NT2/D1 (cell line): ENCODE measurements around the gene DDX47.
"Not testable (repeated sequence)": the region's sequence is repeated elsewhere in the genome, so short reads cannot be mapped to it uniquely, and the experiment has no call there.

ENCODE experiments used
- DNase-seq: peaks from one replicate; pipeline ENCODE4 v3.0.0-alpha.2; 2011; ENCODE audit warnings: low read depth, low spot score
- H3K27me3 ChIP-seq: 2 replicates; pipeline ENCODE4 v1.6.0; 2011; ENCODE audit warnings: mild to moderate bottlenecking; ENCODE audit not compliant: insufficient read length, insufficient read depth
- H3K36me3 ChIP-seq: 2 replicates; pipeline ENCODE4 v1.6.1; 2011; ENCODE audit warnings: mild to moderate bottlenecking, low read length, mixed read lengths; ENCODE audit not compliant: insufficient read depth, insufficient read length
- H3K4me1 ChIP-seq: 2 replicates; pipeline ENCODE4 v1.5.1; 2011; ENCODE audit not compliant: insufficient read depth, insufficient read length
- H3K4me3 ChIP-seq: 2 replicates; pipeline ENCODE4 v1.5.1; 2011; ENCODE audit warnings: low read depth; ENCODE audit not compliant: insufficient read length
- H3K9ac ChIP-seq: 2 replicates; pipeline ENCODE4 v1.6.0; 2011; ENCODE audit warnings: low read depth; ENCODE audit not compliant: insufficient read length
- H3K9me3 ChIP-seq: 2 replicates; pipeline ENCODE4 v1.5.1; 2011; ENCODE audit warnings: mild to moderate bottlenecking, low read length; ENCODE audit not compliant: insufficient read depth
- SUZ12 ChIP-seq: IDR thresholded peaks from 2 replicates; pipeline ENCODE4 v1.6.1; 2011; ENCODE audit not compliant: insufficient read length, insufficient read depth; ENCODE audit errors: extremely low read depth
- YY1 ChIP-seq: IDR thresholded peaks from 2 replicates; pipeline ENCODE4 v1.6.1; 2011; ENCODE audit not compliant: insufficient read length, insufficient read depth
- ZNF274 ChIP-seq: IDR thresholded peaks from 2 replicates; pipeline ENCODE4 v1.6.1; 2011; ENCODE audit warnings: mild to moderate bottlenecking, low read depth, low read length

DDX47 gene

DNA sequence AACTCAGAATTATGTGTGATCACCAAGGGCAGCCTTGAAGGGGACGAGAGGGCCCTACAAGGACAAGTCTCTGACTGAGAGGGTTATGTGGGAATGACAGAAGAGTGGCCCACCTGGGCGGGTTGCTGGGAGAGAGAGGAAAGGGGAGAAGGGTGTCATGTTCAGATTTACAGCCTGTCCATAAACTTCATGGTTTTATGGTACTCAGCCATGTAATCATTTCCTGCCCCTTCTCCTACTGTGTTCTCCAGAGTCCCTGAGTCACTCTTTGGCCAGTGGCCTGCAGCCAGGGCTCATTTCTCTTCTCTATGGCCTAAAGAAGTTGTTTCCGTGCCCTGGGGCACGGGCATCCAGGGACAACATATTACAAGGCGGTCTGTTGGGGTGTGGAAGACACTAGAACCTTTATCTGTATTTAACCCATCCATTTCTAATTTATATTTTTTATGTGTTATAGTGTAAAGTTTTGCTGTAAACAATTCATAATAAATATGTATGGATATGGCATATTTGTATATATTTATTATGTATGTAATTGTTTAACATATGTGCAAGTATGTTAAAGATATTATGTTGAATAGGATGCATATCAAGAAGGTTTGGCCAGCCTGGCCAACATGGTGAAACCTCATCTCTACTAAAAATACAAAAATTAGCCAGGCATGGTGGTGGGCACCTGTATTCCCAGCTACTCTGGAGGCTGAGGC, 26.9 kb downstream of the DDX47 start:
- Histone ChIP-seq H3K9ac (no peak overlapping the region), H3K4me3 (no peak overlapping the region), H3K4me1 (peaks cover 7% of the 10 kb centered on the region), H3K27me3 (no peaks in the 10 kb centered on the region), H3K36me3 (peaks cover 61% of the 10 kb centered on the region), H3K9me3 (no peaks in the 10 kb centered on the region)
- TF ChIP-seq YY1 (no peak), ZNF274 (no peak), SUZ12 (no peak)
- no peak for DNase-seq

DNA sequence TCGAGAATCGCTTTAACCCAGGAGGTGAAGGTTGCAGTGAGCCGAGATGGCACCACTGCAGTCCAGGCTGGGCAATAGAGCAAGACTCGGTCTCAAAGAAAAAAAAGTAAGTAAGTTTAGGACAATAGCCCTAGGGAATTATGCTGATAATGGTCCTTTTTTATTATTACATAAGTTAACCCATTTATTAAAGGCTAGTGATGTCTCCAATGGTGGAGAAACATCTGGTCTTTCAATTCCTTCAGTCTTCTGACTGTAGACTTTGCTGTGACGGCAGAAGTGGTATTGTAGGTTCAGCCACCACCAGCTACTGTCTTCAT, 27.4 kb downstream of the DDX47 start:
- Histone ChIP-seq H3K9me3 (no peaks in the 10 kb centered on the region), H3K4me1 (peaks cover 7% of the 10 kb centered on the region), H3K27me3 (no peaks in the 10 kb centered on the region), H3K36me3 (peaks cover 57% of the 10 kb centered on the region), H3K4me3 (no peak overlapping the region), H3K9ac (no peak overlapping the region)
- no peak for TF ChIP-seq ZNF274
- TF ChIP-seq YY1, result no peak
- no peak for TF ChIP-seq SUZ12
- DNase-seq, result no peak

DNA sequence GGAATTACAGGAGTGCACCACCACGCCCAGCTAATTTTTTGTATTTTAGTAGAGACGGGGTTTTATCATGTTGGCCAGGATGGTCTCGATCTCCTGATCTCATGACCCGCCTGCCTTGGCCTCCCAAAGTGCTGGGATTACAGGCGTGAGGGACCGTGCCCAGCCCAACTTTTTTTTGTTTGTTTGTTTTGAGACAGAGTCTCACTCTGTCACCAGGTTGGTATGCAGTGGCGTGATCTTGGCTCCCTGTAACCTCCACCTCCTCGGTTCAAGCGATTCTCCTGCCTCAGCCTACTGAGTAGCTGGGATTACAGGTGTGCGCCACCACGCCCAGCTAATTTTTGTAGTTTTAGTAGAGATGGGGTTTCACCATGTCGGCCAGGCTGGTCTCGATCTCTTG, 28.3 kb downstream of the DDX47 start:
- not testable (repeated sequence) for H3K9me3 ChIP-seq, DNase-seq, H3K27me3 ChIP-seq, H3K4me3 ChIP-seq, H3K9ac ChIP-seq, H3K4me1 ChIP-seq
- peaks cover 54% of the 10 kb centered on the region for H3K36me3 ChIP-seq

DNA sequence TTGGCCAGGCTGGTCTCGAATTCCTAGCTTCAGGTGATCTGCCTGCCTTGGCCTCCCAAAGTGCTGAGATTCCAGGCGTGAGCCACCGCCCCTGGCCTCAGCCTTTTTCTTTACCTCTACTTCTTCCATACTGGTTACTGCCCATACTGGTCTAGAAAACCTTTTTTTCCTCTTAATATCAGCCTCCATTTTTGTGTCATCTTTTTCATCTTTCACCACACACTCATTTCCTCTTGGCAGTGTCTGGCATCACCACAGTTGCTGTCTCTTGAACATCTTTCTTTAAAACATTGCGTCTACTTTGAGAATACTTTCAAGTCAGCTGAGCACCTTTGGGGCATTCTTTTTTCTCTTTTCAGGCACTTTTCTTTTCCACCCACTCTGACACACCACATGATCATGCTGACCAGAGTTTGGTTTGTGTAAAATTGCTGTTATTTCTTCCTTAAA, 32.7 kb downstream of the DDX47 start:
- H3K4me3 ChIP-seq, result no peak overlapping the region
- H3K27me3 ChIP-seq, result no peaks in the 10 kb centered on the region
- H3K4me1 ChIP-seq, result no peaks in the 10 kb centered on the region
- TF ChIP-seq YY1 (no peak), ZNF274 (no peak), SUZ12 (no peak)
- H3K36me3 ChIP-seq, result peaks cover 37% of the 10 kb centered on the region
- DNase-seq, result no peak
- H3K9ac ChIP-seq, result no peak overlapping the region
- peaks cover 3% of the 10 kb centered on the region; the same call in 1 of the 2 replicates for H3K9me3 ChIP-seq

DNA sequence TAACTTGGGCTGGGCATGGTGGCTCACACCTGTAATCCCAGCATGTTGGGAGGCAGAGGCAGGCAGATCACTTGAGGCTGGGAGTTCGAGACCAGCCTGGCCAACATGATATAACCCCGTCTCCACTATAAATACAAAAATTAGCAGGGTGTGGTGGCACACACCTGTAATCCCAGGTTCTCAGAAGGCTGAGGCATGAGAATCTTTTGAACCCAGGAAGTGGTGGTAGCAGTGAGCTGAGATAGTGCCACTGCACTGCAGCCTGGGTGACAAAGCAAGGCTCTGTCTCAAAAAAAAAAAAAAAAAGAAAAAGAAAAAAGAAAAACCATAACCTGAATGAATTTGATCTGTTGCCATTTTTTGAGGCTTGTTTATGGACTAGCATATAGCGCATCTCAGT, 33.6 kb downstream of the DDX47 start:
- H3K27me3 ChIP-seq, H3K9ac ChIP-seq, H3K9me3 ChIP-seq, H3K4me1 ChIP-seq, H3K4me3 ChIP-seq, DNase-seq: not testable (repeated sequence)
- H3K36me3 ChIP-seq, result peaks cover 40% of the 10 kb centered on the region

DNA sequence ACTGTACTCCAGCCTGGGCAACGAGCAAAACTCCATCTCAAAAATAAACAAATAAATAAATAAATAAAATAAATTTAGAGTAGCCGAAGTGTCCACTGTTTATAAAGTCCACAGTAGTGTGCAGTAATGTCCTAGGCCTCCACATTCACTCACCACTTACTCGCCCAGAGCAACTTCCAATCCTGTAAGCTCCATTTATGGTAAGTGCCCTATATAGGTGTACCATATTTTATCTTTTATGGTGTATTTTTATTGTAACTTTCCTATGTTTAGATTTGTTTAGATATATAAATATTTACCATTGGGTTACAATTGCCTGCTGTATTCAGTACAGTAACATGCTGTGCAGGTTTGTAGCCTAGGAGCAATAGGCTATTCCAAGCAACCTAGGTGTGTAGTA, 40.3 kb downstream of the DDX47 start:
- DNase-seq, result no peak
- TF ChIP-seq SUZ12, result no peak
- TF ChIP-seq ZNF274, result no peak
- TF ChIP-seq YY1, result no peak
- peaks cover 5% of the 10 kb centered on the region; the same call in 1 of the 2 replicates for H3K9me3 ChIP-seq
- no peak overlapping the region for H3K9ac ChIP-seq
- H3K4me1 ChIP-seq, result no peaks in the 10 kb centered on the region
- H3K4me3 ChIP-seq, result no peak overlapping the region
- peaks cover 29% of the 10 kb centered on the region for H3K36me3 ChIP-seq
- H3K27me3 ChIP-seq, result no peaks in the 10 kb centered on the region

DNA sequence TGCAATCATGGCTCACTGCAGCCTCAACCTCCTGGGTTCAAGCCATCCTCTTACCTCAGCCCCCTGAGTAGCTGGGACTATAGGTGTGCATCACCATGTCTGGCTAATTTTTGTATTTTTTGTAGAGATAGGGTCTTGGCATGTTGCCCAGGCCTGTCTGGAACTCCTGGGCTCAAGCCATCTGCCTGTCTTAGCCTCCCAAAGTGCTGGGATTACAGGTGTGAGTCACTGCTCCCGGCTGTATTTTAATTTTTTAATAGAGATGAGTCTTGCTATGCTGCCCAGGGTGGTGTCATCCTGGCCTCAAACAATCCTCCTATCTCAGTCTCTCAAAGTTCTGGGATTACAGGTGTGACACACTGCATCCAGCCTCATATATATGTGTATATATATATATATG, 46.5 kb downstream of the DDX47 start:
- TF ChIP-seq ZNF274 (no peak), SUZ12 (no peak), YY1 (no peak)
- Histone ChIP-seq H3K36me3 (peaks cover 35% of the 10 kb centered on the region), H3K4me3 (no peak overlapping the region), H3K27me3 (no peaks in the 10 kb centered on the region), H3K9me3 (no peaks in the 10 kb centered on the region), H3K4me1 (no peaks in the 10 kb centered on the region), H3K9ac (no peak overlapping the region)
- no peak for DNase-seq

DNA sequence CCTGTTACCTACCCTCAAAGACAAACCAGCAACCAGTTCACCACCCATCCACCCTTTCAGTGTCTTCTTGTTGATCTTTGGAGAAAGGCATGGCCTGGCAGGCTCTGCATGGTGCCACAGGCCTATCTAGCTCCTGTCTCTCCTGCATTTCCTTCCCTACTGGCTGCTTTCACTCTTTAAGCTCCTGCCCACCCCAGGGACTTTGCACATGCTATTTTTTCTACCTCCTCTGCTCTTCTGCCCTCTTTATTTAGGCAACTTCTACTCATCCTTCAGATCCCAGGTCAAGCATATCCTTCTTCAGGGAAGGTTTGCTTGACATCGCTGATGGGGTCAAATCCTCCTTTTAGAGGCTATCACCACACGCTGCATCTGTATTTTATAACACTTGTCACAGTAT, 51.1 kb downstream of the DDX47 start:
- no peak overlapping the region for H3K4me3 ChIP-seq
- no peak for DNase-seq
- TF ChIP-seq ZNF274, result no peak
- TF ChIP-seq YY1, result no peak
- TF ChIP-seq SUZ12, result no peak
- H3K27me3 ChIP-seq, result no peaks in the 10 kb centered on the region
- H3K4me1 ChIP-seq, result peaks cover 4% of the 10 kb centered on the region
- H3K9ac ChIP-seq, result no peak overlapping the region
- no peaks in the 10 kb centered on the region for H3K9me3 ChIP-seq
- peaks cover 36% of the 10 kb centered on the region for H3K36me3 ChIP-seq
